HEK293 (cell line): Measurements from ENCODE around the gene PSMC3.

ENCODE experiments used
- CTCF ChIA-PET: fragments of 350-600 bp; formaldehyde crosslinking; extraction: SDS; loops from one replicate; lab custom pipeline; 2021; ENCODE audit warnings: antibody characterized with exemption; lab: Yijun Ruan, JAX
- POLR2A ChIA-PET: fragments of 300-600 bp; formaldehyde crosslinking; extraction: SDS; loops from one replicate; lab custom pipeline; 2020; ENCODE audit warnings: antibody characterized with exemption, inconsistent platforms; lab: Yijun Ruan, JAX
- H3K27ac ChIP-seq: fragments of 200-500 bp; sonication (Bioruptor generic); 2 replicates; pipeline ENCODE4 v1.5.1; 2014; ENCODE audit warnings: low read depth, low read length, control low read depth, inconsistent platforms; ENCODE audit errors: extremely low read depth
- H3K36me3 ChIP-seq, 2 experiments: fragments of 200-500 bp in 1 of 2; sonication (Bioruptor generic) in 1 of 2; 1 replicate in 1 of 2; 2 replicates in 1 of 2; pipeline ENCODE4 v1.5.1; 2014 to 2017; ENCODE audit warnings: inconsistent platforms in 2 of 2, low read length in 2 of 2; ENCODE audit not compliant: control insufficient read depth in 2 of 2, insufficient read depth in 1 of 2
- H3K4me1 ChIP-seq: fragments of 200-500 bp; sonication (Bioruptor generic); 2 replicates; pipeline ENCODE4 v1.5.1; 2014; ENCODE audit warnings: mild to moderate bottlenecking, low read length, inconsistent platforms; ENCODE audit not compliant: control insufficient read depth, insufficient read depth
- H3K4me3 ChIP-seq: 2 replicates; pipeline ENCODE4 v1.5.1; 2011; ENCODE audit warnings: low read depth, mild to moderate bottlenecking, control low read depth, low read length, moderate library complexity
- H3K9me3 ChIP-seq: fragments of 200-500 bp; sonication (Bioruptor generic); 2 replicates; pipeline ENCODE4 v1.5.1; 2014; ENCODE audit warnings: low read depth, low read length, inconsistent platforms; ENCODE audit not compliant: control insufficient read depth, insufficient read depth
- EGR2 ChIP-seq: fragments of 450-650 bp; formaldehyde crosslinking; IDR thresholded peaks from 2 replicates; pipeline ENCODE4 v1.5.1; 2016; ENCODE audit warnings: low read depth, missing biosample characterization, missing genetic modification characterization
- GLI4 ChIP-seq: fragments of 450-650 bp; formaldehyde crosslinking; IDR thresholded peaks from 2 replicates; pipeline ENCODE4 v1.5.1; 2016; ENCODE audit warnings: missing biosample characterization, missing genetic modification characterization
- KLF1 ChIP-seq: fragments of 450-650 bp; formaldehyde crosslinking; IDR thresholded peaks from 2 replicates; pipeline ENCODE4 v1.5.1; 2016; ENCODE audit warnings: missing biosample characterization, missing genetic modification characterization
- KLF10 ChIP-seq: fragments of 450-650 bp; IDR thresholded peaks from 2 replicates; pipeline ENCODE4 v1.5.1; 2018; ENCODE audit warnings: missing biosample characterization, mild to moderate bottlenecking, missing genetic modification characterization
- KLF16 ChIP-seq: fragments of 450-650 bp; formaldehyde crosslinking; IDR thresholded peaks from 2 replicates; pipeline ENCODE4 v1.5.1; 2017; ENCODE audit warnings: missing biosample characterization, missing genetic modification characterization
- KLF8 ChIP-seq: fragments of 450-650 bp; formaldehyde crosslinking; IDR thresholded peaks from 2 replicates; pipeline ENCODE4 v1.5.1; 2016; ENCODE audit warnings: missing biosample characterization, missing genetic modification characterization
- ZFHX2 ChIP-seq: fragments of 450-650 bp; formaldehyde crosslinking; conservative IDR thresholded peaks from 2 replicates; pipeline ENCODE4 v1.5.1; 2016; ENCODE audit warnings: missing biosample characterization, missing genetic modification characterization
- ZIC2 ChIP-seq: fragments of 450-650 bp; formaldehyde crosslinking; IDR thresholded peaks from 2 replicates; pipeline ENCODE4 v1.5.1; 2016; ENCODE audit warnings: missing biosample characterization, missing genetic modification characterization
- ZNF223 ChIP-seq: fragments of 450-650 bp; formaldehyde crosslinking; IDR thresholded peaks from 2 replicates; pipeline ENCODE4 v1.5.1; 2016; ENCODE audit warnings: missing biosample characterization, missing genetic modification characterization
- ZNF23 ChIP-seq: fragments of 450-650 bp; formaldehyde crosslinking; IDR thresholded peaks from 2 replicates; pipeline ENCODE4 v1.5.1; 2016; ENCODE audit warnings: missing biosample characterization, missing genetic modification characterization, borderline replicate concordance
- ZNF335 ChIP-seq: fragments of 450-650 bp; formaldehyde crosslinking; conservative IDR thresholded peaks from 2 replicates; pipeline ENCODE4 v1.5.1; 2016; ENCODE audit warnings: missing biosample characterization, missing genetic modification characterization
- ZNF510 ChIP-seq: fragments of 450-650 bp; formaldehyde crosslinking; IDR thresholded peaks from 2 replicates; pipeline ENCODE4 v1.5.1; 2018; ENCODE audit warnings: mild to moderate bottlenecking, missing genetic modification characterization, missing biosample characterization; ENCODE audit not compliant: insufficient replicate concordance
- ZNF549 ChIP-seq: fragments of 450-650 bp; IDR thresholded peaks from 2 replicates; pipeline ENCODE4 v1.5.1; 2018; ENCODE audit warnings: missing biosample characterization, missing genetic modification characterization, mild to moderate bottlenecking, inconsistent platforms, moderate library complexity
- ZNF555 ChIP-seq: fragments of 450-650 bp; formaldehyde crosslinking; conservative IDR thresholded peaks from 2 replicates; pipeline ENCODE4 v1.5.1; 2017; ENCODE audit warnings: missing biosample characterization, mild to moderate bottlenecking, missing genetic modification characterization, inconsistent platforms
- ZNF561 ChIP-seq: fragments of 450-650 bp; IDR thresholded peaks from 2 replicates; pipeline ENCODE4 v1.5.1; 2018; ENCODE audit warnings: missing biosample characterization, missing genetic modification characterization, borderline replicate concordance
- ZNF629 ChIP-seq: fragments of 450-650 bp; formaldehyde crosslinking; IDR thresholded peaks from 2 replicates; pipeline ENCODE4 v1.5.1; 2017; ENCODE audit warnings: missing biosample characterization, missing genetic modification characterization
- ZNF664 ChIP-seq: fragments of 450-650 bp; formaldehyde crosslinking; IDR thresholded peaks from 2 replicates; pipeline ENCODE4 v1.5.1; 2016; ENCODE audit warnings: missing biosample characterization, missing genetic modification characterization
- ZNF837 ChIP-seq: fragments of 450-650 bp; formaldehyde crosslinking; IDR thresholded peaks from 2 replicates; pipeline ENCODE4 v1.5.1; 2016; ENCODE audit warnings: missing biosample characterization, missing genetic modification characterization
- TF ChIP-seq, protein P1 (sequence below): fragments of 450-650 bp; formaldehyde crosslinking; IDR thresholded peaks from 2 replicates; pipeline ENCODE4 v1.5.1; 2016; ENCODE audit warnings: missing biosample characterization, missing genetic modification characterization
- TF ChIP-seq, protein P2 (sequence below): fragments of 450-650 bp; formaldehyde crosslinking; IDR thresholded peaks from 2 replicates; pipeline ENCODE4 v1.5.1; 2016; ENCODE audit warnings: missing biosample characterization, missing genetic modification characterization

The PSMC3 gene

DNA sequence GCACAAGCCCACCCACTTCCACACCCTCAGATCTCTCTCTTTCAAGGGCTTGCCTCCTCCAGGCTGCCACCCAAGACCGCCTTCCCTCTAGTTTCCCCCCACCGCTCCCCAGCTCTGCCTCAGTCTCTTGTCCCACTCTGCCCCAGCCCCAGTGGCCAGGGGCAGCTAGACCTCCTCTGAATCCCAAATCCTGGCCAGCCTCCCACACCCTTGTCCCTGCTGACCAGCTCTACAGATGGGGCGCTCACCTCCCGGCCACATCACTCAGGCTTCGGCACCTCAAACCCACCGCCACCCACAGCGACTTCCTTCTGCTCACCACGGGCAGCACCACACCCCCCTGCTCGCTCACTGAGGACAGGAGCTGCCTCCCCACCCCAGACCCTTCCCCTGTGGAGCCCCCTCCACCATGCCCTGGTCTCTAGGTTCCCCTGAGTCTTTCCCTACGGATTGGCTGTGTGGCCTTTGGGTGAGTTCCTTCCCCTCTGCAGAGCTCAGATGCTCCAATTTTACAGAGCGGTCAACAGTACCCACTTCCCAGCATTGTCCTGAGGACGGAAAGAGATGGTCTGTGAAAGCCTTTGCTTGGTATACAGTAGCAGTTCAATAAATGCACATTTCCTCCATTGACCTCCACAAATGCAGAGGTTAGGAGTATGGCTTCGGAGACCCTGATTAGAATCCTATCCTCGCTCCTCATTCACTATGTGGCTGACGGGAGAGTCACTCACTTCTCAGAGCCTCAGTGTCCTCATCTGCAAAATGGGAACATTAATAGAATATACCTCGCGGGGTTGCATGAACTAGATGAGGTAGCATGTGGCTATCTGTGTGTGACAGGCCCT is 36.4 kb downstream of the PSMC3 start:
- TF ChIP-seq ZIC2 (tag by site-specific recombination) (no peak), ZFHX2 (tag by site-specific recombination) (peak; percentile 20; the same call in 1 of the 2 replicates), ZNF23 (tag by site-specific recombination) (no peak), ZNF664 (0 out of 2 replicates have a peak, but pooled peaks have one; percentile 23), KLF1 (no peak), KLF10 (tag by site-specific recombination) (no peak), KLF8 (tag by site-specific recombination) (no peak), EGR2 (tag by site-specific recombination) (peak; percentile 50), ZNF629 (tag by site-specific recombination) (no peak), KLF16 (no peak), GLI4 (tag by site-specific recombination) (no peak), ZNF561 (tag by site-specific recombination) (no peak), ZNF555 (tag by site-specific recombination) (no peak), ZNF223 (tag by site-specific recombination) (no peak), ZNF335 (tag by site-specific recombination) (no peak), ZNF837 (tag by site-specific recombination) (no peak), ZNF549 (no peak), ZNF510 (tag by site-specific recombination) (no peak)
- TF ChIP-seq, protein P1, sequence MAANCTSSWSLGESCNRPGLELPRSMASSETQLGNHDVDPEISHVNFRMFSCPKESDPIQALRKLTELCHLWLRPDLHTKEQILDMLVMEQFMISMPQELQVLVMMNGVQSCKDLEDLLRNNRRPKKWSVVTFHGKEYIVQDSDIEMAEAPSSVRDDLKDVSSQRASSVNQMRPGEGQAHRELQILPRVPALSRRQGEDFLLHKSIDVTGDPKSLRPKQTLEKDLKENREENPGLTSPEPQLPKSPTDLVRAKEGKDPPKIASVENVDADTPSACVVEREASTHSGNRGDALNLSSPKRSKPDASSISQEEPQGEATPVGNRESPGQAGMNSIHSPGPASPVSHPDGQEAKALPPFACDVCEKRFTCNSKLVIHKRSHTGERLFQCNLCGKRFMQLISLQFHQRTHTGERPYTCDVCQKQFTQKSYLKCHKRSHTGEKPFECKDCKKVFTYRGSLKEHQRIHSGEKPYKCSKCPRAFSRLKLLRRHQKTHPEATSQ (tag by site-specific recombination), result no peak
- TF ChIP-seq, protein P2, sequence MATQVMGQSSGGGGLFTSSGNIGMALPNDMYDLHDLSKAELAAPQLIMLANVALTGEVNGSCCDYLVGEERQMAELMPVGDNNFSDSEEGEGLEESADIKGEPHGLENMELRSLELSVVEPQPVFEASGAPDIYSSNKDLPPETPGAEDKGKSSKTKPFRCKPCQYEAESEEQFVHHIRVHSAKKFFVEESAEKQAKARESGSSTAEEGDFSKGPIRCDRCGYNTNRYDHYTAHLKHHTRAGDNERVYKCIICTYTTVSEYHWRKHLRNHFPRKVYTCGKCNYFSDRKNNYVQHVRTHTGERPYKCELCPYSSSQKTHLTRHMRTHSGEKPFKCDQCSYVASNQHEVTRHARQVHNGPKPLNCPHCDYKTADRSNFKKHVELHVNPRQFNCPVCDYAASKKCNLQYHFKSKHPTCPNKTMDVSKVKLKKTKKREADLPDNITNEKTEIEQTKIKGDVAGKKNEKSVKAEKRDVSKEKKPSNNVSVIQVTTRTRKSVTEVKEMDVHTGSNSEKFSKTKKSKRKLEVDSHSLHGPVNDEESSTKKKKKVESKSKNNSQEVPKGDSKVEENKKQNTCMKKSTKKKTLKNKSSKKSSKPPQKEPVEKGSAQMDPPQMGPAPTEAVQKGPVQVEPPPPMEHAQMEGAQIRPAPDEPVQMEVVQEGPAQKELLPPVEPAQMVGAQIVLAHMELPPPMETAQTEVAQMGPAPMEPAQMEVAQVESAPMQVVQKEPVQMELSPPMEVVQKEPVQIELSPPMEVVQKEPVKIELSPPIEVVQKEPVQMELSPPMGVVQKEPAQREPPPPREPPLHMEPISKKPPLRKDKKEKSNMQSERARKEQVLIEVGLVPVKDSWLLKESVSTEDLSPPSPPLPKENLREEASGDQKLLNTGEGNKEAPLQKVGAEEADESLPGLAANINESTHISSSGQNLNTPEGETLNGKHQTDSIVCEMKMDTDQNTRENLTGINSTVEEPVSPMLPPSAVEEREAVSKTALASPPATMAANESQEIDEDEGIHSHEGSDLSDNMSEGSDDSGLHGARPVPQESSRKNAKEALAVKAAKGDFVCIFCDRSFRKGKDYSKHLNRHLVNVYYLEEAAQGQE (tag by site-specific recombination), result no peak
- Histone ChIP-seq H3K4me3 (no peak overlapping the region), H3K9me3 (no peaks in the 10 kb centered on the region), H3K4me1 (no peaks in the 10 kb centered on the region), H3K36me3 (no peaks in the 10 kb centered on the region), H3K27ac (no peak overlapping the region)
- CTCF ChIA-PET, result interaction anchor here (1.7 to 5.6 kb wide), 2 partner anchors 9 to 16 kb away, joined by 7 to 37 read pairs; no protein-coding TSS in a partner anchor
- POLR2A ChIA-PET, result no interaction called here
